NCI-H1105 treated with DMSO at 0.1 percent for 48 hours (cell line): ENCODE data around the gene GLTP.

ENCODE experiments used
- DNase-seq: peaks from one replicate; lab custom pipeline; 2025; lab: John Stamatoyannopoulos, UW

Gene GLTP

DNA sequence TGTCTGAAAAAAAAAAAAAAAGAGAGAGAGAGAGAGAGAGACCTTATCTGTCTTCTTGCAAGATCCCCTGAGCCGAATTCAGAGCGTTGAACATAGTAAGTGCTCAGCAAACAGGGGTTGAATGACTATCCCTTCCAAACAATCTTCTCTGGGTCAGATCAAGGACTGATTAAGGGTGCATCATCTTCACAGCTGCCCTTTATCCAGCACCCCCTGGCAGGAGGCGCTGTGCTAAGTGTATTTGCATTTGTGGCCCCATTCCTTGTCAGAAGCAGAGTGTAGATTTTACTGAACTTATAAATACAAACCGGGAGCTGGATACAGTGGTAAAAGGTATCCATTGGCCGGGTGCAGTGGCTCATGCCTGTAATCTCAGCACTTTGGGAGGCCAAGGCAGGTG, 38.3 kb downstream of the GLTP start:
- no peak for DNase-seq

DNA sequence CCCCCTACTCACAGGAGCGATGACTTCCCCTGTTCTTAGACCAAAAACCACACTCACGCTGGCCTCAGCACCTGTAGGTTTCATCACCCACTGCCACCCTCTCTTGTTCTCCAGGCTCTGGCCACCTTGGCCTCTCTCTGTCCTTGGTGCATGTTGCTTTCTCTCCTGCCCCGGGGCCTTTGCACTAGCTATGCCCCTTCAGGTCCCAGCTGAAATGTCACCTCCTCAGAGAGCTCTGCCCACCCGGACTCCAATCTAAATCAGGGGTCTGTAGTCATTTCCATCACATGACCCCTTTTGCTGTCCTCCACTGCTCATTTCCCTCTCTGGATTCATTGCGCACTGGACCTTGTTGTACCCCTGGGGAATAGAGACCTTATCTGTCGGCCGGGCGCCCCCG, 39.0 kb downstream of the GLTP start:
- DNase-seq, result no peak

DNA sequence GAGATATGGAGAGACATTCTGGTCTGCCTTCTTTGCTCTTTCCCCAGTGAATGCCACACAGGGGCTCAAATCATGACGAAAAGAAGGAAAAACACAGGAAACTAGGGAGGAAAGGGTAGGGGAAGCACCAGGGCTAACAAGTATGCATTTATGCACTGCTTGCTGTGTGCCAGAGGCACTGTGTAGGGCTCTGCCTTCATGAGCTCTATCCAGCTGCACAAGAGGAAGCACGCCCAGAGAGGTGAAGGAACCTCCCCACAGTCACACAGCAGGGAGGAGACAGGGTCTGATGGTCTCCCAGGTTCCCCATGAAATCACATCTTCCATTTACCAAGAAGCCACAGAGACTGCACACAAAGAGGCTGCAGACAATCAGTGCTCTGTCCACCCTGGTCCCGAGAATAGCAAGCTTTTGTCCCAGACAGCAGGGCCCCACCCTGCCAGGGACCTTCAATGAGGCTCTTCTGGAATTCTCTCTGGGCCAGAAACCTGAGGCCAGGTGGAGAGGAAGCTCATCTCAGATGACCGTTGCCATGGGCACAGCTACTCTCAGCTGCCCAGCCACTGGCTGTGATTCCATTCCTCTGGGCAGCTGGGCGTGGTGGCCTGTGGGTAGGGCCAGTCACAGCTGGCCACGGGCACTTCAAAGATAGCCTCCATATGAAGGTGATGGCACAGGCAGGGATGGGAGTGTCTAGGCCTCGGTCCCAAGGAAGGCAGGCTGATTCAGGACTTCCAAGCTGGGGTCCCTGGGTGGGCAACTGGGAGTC, 39.9 kb downstream of the GLTP start:
- DNase-seq, result no peak

DNA sequence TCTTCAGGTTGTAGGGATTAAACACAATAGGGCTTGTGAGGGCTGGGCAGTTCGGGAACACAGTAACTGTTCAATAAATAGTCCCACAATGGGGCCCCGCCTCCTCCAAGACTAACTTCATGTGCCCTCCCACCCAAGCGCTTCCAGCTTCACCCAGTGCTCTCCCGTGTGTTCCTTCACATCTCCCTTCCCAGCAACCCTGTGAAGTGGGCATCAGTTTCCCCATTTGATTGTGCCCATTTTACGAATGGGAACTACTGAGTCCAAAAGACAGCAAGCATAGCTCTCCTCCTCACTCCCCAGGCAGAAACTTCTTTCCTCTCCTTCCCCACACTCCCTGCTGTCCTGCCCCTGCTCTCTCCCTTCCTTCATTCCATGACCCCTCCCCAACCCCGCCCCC, 40.9 kb downstream of the GLTP start:
- no peak for DNase-seq

DNA sequence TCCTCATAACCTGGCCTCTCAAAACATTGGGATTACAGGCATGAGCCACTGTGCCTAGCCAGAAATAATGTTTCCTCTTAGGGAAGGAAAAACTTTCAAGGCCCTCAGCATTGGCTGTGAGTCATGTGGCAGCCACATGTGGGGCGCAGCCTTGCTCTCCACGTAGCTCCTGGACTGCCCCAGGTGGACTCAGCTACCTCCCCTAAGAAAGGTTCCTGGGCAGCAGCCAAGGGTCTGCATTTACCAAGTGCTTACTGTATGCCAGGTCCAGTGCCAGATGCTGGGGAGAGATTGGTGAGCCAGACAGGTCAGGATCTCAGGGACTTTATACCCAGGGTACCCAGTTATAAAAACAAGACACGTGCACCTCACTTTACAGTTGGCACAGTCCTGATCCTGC, 43.4 kb downstream of the GLTP start:
- no peak for DNase-seq

DNA sequence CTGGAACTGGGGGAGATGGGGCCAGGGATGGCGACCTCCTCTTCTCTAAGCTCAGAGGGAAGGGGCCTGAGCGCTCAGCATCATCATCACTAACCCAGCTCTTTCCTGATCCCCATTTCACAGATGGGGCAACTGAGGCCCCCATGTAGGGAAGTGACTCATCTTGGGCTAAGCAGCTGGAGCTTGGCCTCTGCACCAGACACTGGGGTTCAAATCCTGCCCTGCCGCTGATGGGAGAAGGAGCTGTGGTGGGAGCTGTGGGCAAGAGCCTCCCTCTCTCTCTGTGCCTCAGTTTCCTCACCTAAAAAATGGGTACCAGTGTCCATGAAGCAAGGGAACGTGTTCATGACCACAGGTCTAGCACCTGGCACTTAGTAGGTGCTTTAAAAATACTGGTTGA, 44.5 kb downstream of the GLTP start:
- no peak for DNase-seq

DNA sequence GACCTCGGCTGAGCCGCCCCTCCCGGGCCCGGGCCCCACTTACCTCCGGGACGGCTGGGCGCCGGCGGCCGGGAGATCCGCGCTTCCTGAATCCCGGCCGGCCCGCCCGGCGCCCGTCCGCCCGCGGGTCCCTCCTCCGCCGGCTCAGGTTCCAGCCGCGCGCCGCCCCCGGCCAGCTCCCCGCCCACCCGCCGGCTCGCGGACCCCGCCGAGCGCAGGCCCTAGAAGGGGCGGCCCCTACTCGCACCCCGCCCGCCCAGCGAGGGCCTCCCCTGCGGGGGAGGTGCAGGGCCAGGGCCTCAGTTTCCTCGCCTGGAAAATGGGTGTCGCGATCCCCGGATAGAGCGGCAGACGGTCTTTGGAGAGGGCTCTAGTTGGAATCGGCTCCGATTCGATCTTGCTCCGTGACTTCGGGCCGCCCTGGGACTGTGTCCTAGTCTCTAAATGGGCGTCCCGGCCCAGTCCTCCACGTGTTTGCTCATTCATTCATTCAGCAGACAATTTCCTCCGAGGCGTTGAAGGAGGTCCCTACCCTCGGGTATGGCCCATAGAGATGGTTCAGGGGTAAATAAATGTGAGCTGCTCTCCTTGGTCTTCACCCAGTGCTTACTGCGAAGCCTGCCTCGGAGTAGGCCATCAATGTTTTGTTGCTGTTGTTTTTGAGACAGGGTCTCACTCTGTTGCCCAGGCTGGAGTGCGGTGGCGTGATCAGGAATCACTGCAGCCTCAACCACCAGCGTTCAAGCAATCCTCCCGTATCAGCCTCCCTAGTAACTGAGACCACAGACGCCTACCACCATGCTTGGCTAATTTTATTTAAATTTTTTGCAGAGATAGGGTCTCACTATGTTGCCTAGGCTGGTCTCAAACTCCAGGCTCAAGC, 46.8 kb downstream of the GLTP start, which contains the start of gene TRPV4:
TRPV4 (minus strand) TSS at position 92 of the 883 bp plus-strand sequence. CDS start 18,602 bp downstream, outside the sequence.
- no peak for DNase-seq

DNA sequence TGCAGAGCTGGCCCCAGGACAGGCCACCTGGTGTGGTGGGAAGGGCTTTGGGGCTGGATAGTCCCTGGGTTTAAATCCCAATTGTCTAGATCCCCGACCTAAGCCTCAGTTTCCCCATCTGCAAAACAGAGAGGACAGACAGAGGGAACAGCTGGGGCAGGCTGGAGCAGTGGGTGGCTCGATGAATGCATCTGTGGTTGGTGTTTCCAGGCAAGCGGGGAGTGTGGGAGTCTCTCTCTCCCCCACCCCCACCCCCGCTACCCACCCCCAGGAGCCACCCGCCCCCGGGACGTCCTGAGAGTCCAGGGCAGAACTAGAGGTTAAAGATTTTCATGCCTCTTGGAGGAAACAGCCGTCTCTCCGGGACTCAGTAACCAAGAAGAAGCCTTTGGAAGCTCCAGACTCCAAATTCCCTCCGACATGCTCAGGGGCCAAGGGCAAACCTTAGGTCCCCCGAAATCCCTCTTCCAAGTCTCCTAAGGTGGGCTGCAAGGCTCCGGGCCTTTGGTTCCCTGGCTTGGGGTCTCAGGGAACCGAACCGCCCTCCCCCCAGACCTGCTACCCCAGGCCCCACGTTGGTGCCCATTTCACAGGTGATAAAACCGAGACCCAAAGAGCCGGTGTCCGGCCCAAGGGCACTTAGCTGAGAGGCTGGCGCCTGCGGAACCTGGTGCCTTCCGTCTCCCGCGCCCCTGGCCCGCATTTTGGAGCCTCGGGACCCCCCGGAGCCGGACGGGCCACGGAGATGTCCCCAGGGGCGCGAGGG, 47.6 kb downstream of the GLTP start:
- DNase-seq, result no peak

DNA sequence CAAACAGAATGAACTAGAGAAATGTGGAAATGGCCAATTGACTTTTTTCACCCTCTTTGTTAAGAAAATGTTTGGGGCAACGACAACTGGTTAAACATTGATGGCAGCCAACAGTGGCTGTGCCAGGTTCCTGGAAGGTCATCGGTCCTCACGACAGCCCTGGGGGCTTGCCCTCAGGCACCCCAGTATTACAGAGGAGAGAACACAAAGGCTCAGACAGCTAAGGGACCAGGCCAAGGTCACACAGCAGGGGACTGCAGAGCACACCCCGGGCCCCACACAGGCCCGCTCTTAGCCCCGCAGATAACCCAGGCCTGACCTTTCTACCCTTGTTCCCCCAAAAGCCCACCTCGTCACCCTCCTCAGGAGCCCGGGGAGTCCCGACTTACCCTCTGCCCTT, 48.4 kb downstream of the GLTP start:
- DNase-seq, result no peak

DNA sequence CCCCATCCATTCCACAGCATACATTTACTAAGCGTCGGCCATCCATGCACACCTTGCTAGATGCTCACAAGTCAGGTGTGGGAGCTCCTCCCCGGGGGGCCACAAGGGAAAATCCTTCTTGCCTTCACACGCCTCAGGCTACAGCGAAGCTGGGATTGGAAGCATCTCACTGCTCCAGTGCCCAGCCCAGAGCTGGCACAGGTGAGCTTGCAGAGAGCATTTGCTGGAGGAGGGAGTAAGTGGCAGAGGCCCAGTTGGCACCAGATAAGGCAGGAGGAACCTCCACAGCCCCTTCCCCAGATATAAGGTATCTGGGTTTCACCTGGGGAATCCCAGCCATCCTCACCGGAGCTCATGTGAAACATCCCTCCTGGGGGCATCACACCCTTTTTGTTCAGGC, 49.0 kb downstream of the GLTP start:
- no peak for DNase-seq

DNA sequence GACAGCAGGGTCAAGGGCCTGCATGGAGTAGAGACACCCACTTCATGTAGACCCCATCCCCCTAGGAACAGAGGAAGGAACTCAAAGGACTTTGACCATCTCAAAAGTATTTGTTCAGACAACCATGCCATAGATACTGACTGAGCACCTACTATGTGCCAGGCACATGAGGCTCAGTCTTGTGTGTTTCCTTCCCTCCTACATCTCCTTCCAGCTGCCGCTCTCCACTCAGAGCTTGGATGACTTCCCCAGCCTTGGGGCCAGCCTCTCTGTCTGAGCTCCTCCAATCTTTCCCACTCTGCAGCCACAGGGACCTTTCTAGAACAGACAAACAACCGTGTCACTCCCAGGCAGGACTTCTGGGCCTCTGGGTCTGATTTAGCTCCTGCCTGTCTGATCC, 49.6 kb downstream of the GLTP start:
- no peak for DNase-seq

DNA sequence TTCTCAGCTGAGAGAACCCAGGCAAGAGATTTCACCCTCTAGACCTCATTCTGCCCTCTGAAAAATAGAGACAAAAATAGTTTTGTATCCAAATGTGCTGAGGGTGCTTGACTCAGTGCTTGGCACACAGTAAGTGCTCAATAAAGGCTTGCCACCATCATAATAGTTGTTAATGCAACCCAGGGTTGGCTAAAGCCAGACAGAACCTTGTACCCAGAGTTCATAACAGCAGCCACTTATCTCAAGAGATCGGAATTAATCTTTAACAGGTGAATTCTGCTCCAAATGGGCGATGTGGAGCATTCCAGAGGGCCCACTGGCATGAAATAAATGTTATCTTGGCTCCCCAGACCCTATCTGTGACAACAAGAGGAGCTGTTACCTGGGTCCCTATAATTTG, 50.1 kb downstream of the GLTP start:
- no peak for DNase-seq

DNA sequence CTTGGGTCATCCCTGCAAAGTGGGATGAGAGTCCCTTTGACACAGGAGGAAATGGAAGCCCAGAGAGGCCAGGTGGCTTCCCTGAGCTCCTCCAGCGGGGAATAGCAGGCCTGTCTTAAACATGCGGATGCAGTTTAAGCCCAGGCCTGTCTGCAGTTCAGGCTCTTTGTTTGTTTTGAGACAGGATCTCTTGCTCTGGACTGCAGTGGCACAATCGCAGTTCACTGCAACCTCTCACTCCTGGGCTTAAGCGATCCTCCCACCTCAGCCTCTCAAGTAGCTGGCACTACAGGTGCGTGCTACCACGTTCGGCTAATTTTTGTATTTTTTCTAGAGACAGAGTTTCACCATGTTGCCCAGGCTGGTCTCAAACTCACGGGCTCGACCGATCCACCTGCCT, 50.7 kb downstream of the GLTP start:
- no peak for DNase-seq

DNA sequence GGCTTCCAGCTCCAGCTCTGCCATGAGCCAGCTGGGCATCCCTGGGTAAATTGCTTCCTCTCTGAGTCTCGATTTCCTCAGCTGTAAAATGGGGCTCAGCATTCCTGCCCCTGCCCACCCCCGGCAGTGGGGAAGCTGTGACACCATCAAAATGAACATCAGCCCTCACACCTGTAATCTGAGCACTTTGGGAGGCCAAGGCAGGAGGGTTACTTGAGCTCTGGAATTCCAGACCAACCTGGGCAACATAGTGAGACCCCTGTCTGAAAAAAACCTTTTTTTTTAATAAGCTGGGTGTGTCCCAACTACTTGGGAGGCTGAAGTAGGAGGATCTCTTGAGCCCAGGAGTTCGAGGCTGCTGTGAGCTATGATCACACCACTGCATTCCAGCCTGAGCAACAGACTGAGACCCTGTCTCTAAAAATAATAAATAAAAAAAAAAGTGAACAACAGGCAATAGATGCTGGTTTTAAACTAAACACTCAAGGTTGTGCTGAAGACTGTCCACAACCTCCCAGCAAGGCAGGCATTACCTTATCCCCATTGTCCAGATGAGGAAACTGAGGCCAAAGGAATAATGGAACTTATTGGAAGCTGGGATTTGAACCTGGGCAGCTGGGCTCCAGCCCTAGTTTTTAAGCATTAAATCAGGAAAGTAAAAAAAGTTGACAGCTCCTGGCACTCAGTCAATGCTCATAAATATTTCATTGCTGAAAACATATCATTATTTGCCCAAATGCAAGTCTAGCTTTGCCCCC, 51.4 kb downstream of the GLTP start:
- DNase-seq, result no peak

DNA sequence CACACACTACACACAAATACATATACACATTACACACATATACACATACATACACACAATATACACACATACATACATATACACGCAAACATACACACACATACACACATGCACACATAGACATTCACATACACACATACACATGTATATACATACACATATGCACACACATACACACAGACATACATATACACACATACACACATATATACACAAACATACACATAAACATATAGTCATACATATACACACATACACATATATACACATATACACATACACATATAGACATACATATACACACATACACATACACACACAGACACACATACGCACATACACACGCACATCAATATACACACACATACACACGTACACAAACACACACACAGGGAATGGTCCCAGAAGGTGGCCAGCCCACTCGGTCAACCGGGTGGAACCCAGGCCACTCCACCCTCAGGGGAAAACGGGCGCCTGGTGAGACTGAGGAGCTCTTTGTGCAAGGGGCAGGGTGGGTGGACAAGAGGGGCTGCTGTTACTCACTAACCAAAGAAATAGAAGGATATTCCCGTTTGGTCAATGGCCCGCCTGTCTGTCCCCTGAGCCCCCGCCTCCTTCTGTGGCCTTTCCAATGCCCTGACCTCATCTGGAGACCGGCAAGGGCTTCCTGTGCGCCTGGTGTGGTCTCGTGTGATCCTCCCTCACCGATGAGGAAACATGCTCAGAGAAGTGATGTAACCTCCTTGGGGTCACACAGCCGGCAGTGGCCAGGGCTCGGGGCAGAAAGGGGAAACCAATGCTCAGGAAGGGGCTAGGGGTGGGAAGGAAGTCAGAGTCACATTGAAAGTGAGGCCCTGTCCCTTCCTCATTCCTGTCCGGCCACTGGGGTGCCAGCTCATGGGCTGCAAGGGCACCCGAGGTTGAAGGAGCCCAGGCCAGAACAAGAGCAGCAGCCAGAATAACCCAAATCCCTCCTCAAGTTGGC, 52.5 kb downstream of the GLTP start:
- DNase-seq, result no peak

DNA sequence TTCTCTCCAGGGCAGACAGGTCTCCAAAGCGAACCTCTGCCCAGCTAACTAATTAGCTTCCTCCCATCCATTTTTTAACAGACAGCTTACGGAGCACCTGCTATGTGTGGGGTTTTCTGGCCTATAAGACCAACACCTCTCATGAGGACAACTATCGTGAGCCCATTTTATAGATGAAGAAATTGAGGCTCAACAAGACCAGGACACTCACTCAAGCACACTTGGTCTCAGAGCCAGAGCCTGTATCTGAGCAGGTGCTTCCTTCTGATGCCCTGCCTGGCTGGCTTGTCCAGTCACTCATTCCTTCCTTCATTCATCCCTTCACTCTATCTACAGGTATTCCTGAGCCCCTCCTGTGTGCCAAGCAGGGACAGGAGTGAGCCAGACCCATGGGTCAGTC, 53.3 kb downstream of the GLTP start:
- no peak for DNase-seq

DNA sequence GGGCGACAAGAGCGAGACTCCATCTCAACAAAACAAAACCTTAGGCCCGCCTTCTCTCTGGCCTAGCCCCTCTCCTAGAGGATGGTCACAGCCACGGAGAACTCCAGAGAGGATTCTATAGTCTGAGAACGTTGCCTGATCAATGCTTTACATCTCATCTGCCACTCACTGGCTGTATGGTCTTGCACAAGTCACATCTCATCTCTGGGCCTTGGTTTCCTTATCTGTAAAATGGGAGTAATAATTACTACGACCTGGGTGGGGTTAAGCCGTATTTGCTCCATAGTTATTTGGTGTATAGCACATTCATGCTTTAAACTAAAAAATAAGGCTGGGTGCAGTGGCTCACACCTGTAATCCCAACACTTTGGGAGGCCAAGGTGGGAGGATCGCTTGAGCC, 55.6 kb downstream of the GLTP start:
- no peak for DNase-seq

DNA sequence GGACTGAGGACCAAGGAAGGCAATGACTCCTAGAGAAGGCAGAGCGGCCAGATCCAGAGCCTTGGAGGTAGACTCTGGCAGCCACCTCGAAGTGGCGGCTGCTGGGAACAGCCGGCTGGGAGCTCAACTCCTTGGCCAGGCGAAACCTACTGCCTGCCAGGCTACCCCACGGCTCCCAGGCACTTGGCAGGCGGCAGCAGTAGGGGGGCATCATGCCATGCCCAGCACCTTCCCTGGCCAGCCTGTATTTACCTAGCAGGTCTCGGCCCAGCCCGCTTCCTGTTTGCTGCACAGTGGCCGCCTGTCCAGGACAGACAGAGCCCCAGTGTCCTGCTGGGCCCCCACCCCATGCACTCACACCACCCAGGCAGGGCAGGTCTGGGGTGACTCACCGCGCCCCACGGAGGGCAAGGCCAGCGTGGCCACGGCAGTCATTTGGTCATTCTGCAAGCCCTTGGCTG, 57.4 kb downstream of the GLTP start:
- no peak for DNase-seq

DNA sequence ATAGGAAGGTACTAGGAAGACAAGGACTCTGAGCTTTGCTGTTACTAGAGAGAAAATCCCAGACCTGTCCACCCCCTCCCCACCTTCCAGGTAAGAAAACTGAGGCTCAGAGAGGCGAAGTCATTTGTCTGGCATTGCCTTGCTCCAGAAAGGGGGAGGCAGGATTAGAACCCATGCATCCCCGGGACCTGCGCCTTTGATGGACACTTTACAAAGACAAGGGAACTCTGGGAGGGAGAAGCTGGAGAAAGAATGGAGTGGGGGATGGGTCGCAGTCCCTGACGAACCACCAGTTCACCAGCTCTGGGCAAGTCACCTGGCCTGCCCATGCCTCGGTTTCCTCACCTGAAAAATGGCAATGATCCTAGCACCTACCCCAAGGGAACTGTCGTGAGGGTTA, 57.9 kb downstream of the GLTP start:
- no peak for DNase-seq

DNA sequence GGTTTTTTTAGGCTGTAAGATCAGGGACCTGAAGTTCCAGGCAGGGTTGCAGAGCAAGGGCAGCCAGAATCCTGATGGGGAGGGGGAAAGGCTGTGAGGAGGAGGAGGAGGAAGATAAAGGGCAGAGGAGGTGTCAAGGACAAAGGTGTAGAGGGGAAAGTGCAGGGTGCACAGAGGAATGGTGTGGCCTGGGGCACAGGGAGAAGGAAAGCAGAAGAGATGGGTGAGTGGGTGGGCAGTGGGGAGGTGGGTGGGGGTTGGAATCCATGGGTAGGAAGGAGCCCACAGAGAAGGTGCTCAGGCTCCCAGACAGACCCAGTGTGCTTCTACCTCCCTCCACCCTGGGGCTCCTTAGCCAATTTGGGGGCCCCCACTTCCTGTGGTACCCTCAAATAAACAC, 58.4 kb downstream of the GLTP start:
- no peak for DNase-seq
